ENCODE measurements around the gene CDH3. TPM values are rescaled to one million over a fixed set of nuclear protein-coding genes. Genes with fewer than 3 reads are reported as not detected.

Gene CDH3
- total RNA-seq, 4 donors from 2014 or later = 0.19 to 0.83 (median 0.75) TPM; not detected in 1

DNA sequence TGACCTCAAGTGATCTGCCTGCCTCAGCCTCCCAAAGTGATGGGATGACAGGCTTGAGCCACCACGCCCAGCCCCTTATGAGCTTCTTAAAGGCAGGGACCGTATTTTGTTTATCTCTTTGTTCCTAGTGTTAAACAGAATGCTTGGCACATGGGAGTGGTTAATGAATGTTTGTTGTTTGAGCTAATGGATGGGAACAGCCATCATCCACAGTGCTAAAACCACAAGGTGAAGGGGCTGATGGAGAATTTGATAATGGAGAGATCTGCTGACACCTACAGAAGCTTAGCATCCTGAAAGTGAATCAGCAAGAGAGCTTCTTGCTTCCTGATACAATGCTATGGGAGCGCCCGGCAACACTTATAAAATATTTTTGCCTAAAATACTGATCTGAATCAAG lies 83.4 kb downstream of the CDH3 start:
- 70% methylated on average over 4 of the region's 4 CpGs for WGBS
- H3K4me1 ChIP-seq = no peaks in the 10 kb centered on the region
- H3K9me3 ChIP-seq = no peaks in the 10 kb centered on the region
- no peak overlapping the region for H3K4me3 ChIP-seq
- no peak overlapping the region for H3K27ac ChIP-seq (replicated peaks in 1 of 4)
- intact Hi-C loops (cut with DNase I) = no loop called here
- no peaks in the 10 kb centered on the region for H3K36me3 ChIP-seq
- DNase-seq (ENCODE audit: extremely low spot score) = no peak
- TF ChIP-seq POLR2AphosphoS5 (IDR thresholded peaks at IDR 0.05) = no peak
- no peak for TF ChIP-seq POLR2A (IDR thresholded peaks at IDR 0.05; ENCODE audit: low read depth)
- no peak for TF ChIP-seq CTCF (IDR thresholded peaks at IDR 0.05)
- H3K27me3 ChIP-seq = peaks cover 0 to 30% (median 0%) of the 10 kb centered on the region in 4 donors

- peaks cover 0 to under 1% (median 0%) of the 10 kb centered on the region in 4 donors for H3K4me1 ChIP-seq
- no peaks in the 10 kb centered on the region for H3K36me3 ChIP-seq
- TF ChIP-seq CTCF (IDR thresholded peaks at IDR 0.05) (no peak), POLR2A (IDR thresholded peaks at IDR 0.05; ENCODE audit: low read depth) (no peak), EP300 (IDR thresholded peaks at IDR 0.05) (no peak), POLR2AphosphoS5 (IDR thresholded peaks at IDR 0.05) (no peak)
- no peaks in the 10 kb centered on the region for H3K9me3 ChIP-seq
- H3K27ac ChIP-seq (replicated peaks in 1 of 4) = no peak overlapping the region
- H3K4me3 ChIP-seq = no peak overlapping the region
- peaks cover 0 to 52% (median 7%) of the 10 kb centered on the region in 4 donors for H3K27me3 ChIP-seq
- intact Hi-C loops (cut with DNase I) = no loop called here
- 66% methylated on average over 3 of the region's 3 CpGs for WGBS
- no peak for DNase-seq (ENCODE audit: extremely low spot score)
These were observed 86.5 kb downstream of the CDH3 start for GRCh38 chr16:68731637-68732036.

DNA sequence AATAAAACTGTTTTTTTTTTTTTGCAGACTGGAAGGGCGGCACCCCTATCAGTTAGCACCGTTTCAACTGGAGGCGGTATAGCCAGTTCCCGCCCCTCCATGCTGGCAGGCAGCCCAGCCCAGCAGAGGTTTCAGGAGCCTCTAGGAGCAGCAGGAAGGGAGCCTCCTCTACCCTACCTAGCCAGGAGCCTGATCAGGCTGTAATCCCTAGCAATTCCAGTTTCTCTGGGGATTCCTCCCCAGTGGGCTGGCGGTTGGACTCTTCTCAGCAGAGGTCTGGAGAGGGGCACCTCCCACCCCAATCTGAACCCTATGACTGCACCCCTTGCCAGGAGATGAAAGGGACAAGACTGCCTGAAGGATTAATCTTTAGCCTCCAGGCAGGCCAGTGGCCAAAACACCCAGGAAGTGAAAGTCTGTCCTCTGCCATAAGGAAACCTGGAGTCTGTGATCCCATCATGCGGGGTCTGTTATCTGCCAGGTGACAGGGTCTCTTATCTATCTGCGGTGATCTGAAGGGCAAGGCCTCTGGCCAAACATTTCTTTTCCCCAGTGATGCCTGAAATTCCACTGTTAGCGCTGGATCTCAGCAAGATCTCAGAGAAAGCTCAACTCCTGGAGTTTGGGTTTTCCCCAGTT lies 87.1 kb downstream of the CDH3 start:
- Histone ChIP-seq H3K4me1 (peaks cover 0 to 6% (median 3%) of the 10 kb centered on the region in 4 donors), H3K27me3 (peaks cover 0 to 53% (median 12%) of the 10 kb centered on the region in 4 donors), H3K36me3 (no peaks in the 10 kb centered on the region), H3K9me3 (no peaks in the 10 kb centered on the region), H3K27ac (replicated peaks in 1 of 4) (no peak overlapping the region), H3K4me3 (no peak overlapping the region)
- TF ChIP-seq CTCF (IDR thresholded peaks at IDR 0.05) = no peak
- no peak for DNase-seq (ENCODE audit: extremely low spot score)
- intact Hi-C loops (cut with DNase I) = no loop called here
- WGBS = 47% methylated on average over 8 of the region's 8 CpGs

- H3K27me3 ChIP-seq = peaks cover 0 to 60% (median 19%) of the 10 kb centered on the region in 4 donors
- H3K27ac ChIP-seq (replicated peaks in 1 of 4) = no peak overlapping the region
- DNase-seq (ENCODE audit: extremely low spot score) = no peak
- 60% methylated on average over 4 of the region's 4 CpGs for WGBS
- no peak overlapping the region for H3K4me3 ChIP-seq
- no peaks in the 10 kb centered on the region for H3K9me3 ChIP-seq
- peaks cover 7 to 13% (median 10%) of the 10 kb centered on the region in 4 donors for H3K4me1 ChIP-seq
- H3K36me3 ChIP-seq = no peaks in the 10 kb centered on the region
- intact Hi-C loops (cut with DNase I) = no loop called here
- TF ChIP-seq POLR2AphosphoS5 (IDR thresholded peaks at IDR 0.05) (no peak), CTCF (IDR thresholded peaks at IDR 0.05) (no peak), EP300 (IDR thresholded peaks at IDR 0.05) (no peak), POLR2A (IDR thresholded peaks at IDR 0.05; ENCODE audit: low read depth) (no peak)
These were observed 87.8 kb downstream of the CDH3 start for GRCh38 chr16:68732741-68733399.

All from esophagus muscularis mucosa (tissue), 4 donors.